ENCODE measurements around the gene MGLL.
A peak's percentile ranks its signal among the peaks of the same experiment; 100 is the strongest.

The MGLL gene

DNA sequence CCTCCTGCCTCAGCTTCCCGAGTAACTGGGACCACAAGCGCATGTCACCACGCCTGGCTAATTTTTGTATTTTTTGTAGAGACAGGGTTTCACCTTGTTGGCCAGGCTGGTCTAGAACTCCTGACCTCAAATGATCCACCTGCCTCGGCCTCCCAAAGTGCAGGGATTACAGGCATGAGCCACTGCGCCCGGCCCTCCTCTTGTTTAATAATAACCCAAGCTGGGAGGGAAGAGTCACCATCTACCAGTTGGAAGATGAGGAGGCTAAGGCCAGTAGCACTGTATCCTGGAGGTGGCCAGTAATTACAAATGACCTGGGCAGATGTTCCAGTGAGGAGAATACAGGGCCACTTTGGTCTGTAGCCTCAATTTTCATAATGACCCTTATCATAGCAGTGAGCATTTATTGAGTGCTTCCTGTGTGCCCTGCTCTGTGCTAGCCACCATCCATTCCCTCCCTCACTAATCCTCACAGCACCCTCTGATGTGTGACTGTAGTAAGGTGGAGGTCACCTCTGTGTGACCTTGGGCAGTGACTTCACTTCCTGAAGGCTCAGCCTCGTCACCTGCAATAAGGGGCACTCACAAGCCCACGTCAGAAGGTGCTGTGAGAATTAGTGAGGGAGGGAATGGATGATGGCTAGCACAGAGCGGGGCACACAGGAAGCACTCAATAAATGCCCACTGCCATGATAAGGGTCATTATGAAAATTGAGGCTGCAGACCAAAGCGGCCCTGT is 85.3 kb downstream of the MGLL start:
- DNase-seq = no peak

DNA sequence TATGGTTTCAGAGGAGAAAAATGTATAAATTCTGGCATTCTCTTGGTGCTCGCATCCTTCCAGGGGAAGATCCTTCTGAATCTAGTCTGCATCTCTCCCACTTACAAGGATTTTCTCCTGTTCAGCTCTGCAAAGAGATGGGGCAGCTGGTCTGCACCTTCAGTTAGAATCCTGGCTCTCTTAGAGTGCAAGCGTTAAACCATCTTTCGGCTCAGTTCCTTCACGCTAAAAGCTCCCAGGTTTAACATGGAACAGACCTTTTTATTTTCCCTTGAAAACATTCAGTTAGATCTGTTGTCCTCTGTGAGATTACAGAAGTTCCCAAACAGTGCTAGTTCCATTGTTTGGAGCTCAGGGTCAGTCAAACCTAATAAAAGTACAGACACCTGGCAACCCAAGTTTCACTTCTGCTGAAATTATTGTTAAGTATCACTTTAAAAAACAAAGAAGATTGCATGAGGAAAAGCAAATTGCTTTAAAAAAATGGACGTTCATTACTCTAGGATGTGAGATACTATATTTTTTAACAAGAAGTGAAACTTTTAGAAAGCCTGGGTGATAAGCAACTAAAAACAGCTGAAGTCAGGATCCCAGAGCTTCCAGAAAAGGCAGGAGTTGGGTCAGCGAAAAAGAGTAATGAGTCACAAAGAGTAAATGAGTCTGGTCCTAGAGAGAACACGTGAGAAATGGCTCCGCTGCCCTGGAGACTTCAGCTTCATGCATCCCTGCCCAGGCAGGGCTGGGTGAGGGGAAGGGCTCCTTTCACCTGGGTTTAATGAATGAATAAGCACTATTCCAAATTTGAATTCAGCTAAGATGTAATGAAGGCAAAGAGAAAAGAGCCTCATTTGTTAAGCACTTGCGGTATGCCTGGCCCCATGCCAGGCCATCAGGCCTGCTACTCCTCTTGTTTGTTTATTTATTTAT is 86.3 kb downstream of the MGLL start:
- peak; percentile 24 for DNase-seq

DNA sequence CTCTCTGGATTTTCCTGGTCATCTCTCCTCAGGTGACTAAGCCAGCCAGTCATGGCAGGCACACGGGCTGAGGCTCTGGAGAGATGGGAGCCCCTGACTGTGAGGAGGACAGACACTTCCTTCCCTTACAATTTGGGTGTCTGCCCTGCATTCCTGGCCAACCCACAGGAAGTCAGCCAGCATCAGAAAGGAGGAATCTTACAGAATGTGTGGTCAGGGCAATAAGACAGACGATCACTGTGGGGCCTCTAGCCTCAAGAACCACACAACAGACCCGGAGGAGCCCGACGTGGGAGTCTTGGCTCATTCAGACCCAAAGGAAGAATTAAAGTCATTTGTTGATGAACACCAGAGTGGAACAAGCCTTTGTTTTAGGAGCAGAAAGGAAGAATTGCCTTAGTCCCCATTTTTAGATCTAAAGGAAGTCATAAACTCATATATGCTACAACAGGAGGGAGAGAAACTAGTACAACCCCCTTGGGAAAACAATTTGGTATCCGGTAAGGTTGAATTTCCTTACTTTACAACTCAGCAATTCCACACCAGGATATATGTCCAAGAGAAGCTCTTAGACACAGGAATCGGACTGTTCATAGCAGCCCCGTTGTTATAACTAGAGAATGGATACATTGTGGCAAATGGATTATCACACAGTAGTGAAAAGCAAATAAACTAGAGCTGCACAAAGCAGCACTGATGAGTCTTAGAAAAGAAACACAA is 87.4 kb downstream of the MGLL start:
- DNase-seq = no peak

DNA sequence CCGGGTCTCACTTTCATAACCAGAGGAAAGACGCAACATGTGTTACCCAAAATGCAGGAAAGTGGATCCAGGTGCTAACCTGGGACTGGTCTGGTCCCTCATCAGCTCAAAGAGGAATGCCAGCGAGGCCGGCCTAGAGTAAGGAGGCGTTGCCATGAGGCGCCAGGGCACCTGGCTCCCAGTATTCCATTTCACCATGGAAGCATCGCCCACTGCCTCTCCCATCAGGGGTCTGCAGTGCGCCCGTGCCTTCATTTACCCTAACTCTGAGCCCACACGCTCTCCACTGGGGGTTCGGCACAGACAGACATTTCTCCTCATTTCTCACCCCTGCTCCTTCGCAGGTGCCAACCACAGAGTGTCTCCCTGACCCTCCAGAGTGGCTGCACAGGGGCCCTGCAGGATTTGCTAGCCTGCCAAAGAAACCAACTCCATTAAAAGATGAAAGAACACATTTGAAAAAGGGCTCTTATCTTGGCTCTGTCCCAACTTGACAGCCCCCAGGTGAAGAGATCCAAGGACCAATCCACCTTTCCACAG is 88.1 kb downstream of the MGLL start:
- DNase-seq = no peak

DNA sequence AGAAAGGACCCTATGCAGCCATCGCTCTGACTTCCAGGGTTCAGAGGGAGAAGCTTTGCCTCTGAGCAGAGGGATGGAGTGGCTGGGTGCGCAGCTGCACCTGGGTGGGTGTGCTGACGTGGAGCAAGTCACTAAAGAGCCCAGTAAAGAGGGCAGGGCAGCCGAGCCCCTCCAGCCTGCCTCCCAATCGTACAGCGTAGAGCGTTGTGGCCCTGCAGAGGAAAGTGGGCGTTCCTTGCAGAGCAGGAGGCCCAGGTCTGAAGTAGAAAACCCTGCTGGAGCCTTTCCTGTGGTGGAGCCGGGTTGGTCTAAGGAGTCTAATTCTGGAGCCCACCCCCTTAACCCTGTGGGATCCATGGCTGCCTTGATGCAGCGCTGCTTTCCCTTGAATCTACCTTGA is 88.5 kb downstream of the MGLL start:
- no peak for DNase-seq

DNA sequence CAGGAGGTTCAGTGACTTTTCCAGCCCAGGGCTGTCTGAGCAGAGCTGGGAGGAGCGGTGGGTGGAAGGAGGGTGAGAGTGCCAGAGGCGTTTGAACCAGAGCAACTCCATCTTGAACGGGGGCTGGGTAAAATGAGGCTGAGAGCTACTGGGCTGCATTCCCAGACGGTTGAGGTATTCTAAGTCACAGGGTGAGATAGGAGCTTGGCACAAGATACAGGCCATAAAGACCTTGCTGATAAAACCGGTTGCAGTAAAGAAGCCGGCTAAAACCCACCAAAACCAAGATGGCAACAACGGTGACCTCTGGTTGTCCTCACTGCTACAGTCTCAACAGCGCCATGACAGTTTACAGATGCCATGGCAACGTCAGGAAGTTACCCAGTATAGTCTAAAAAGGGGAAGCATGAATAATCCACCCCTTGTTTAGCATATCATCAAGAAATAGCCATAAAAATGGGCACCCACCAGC is 89.4 kb downstream of the MGLL start:
- no peak for DNase-seq

DNA sequence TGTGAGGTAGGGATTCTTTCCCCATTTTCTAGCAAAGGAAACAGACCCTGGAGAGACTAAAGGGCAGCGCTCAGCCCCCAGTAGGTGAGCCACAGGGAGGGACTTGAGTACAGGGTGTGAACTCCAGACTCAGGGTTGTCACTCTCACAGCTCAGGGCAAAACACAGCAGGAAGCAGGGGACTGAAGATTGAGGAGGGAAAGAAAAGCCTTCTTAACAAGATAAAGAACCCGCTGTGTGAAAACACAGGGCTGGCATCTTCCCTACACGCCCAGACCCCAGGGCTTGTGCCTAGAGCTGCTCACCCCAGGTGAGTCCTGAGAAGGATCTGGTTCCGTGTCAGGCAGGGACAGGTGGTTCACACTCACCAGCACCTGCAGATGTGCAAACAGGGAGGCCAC is 90.0 kb downstream of the MGLL start:
- no peak for DNase-seq

DNA sequence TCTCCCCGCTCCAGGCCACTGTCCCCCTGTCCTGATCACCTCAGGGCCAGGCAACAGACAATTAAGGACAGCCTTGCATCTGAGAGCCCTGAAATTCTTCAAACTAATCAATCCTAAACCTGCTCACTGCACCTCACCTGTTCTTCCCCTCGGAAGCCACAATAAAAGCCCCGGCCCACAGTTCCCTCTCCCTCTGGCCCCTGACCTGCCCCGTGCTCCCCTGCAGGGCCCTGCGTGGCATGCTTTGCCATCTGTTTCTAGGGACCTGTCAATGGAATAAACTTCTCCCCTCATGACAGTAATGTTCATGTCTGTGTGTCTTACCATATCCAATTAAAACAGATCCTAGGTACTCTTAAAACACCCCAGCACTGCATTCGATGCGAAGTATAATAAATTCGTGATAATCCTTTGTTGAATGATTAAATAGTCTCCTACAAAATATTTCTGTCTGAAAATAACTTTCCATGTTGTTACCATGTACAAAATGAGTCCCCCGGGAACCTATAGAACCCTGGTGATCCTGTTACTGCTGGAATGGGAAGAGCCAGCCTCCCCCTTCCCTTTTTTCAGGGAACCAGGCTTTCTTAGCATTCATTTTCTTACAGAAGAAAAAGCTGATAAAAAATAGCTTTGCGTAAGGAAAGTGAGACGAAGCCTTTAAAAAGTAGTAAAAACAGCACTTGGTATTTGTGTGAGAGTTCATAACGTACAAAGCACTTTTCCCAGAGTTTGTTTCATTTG is 90.6 kb downstream of the MGLL start:
- DNase-seq = no peak

DNA sequence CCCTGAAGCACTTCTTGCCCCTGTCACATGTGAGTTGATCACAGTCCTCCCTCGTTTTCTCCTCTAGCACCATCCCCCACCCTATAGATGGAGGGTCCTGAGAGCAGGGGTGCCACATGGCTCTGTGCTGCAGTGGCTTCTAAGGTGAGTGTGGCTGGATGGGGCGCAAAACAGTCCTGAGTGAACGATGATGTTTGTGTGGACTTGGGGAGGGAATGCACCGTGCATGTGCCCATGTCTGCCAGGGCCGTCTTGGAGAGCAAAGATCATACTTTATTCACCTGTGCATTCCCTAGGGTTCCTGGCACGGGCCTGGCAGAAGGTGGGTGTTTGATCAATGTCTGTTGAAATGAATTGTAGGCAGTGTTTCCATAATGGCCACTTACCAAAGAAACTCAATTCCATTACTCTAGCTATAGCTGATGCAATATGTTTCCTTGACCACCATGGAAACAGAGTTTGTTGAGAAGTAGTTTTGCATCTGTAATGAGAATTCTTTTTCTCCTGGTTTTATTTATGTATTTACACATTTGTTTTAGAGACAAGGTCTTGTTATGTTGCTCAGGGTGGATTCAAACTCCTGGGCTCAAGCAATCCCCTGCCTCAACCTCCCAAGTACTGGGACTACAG is 91.5 kb downstream of the MGLL start:
- no peak for DNase-seq

DNA sequence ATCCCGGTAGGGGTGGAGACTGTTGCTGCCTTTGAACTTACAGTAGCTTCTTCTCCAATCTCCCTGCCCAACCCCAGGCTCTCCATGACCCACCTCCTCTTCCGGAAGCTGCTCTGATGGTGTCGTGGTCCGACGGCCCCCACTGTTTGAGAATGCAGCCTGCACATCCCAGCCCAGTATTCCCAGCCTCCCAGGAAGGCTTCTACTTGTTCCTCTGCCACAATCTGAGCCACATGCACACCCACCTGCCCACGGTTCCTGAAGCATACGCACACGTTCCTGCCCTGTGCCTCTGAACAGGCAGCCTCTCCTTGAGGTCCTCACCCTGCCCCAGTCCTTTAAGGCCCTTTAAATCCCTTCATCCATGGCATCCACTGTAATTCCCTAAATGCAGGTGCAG is 92.1 kb downstream of the MGLL start:
- no peak for DNase-seq

DNA sequence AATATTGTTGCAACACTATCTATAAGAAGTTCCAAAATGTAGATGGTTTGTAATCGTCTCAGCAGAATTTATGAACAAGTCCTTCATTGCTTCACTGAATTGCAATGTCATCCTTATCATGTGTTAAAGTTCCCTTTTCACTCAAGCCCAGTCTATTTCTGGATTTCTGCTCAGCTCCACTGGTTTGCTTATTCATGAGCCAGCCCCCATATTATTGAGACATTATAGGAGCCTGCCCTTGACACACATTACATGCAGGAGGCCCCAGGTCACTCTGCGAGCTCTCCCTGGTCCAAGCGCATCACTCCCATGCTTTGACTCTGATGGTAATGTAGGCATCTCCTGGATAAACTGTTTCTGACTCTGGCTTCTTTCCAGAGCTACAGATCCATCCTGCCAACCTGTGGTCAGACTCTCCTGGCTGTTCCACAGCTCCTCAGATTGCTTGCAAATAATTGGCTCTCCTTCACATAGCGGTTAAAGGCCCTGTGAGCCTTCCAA is 92.7 kb downstream of the MGLL start:
- DNase-seq = no peak

DNA sequence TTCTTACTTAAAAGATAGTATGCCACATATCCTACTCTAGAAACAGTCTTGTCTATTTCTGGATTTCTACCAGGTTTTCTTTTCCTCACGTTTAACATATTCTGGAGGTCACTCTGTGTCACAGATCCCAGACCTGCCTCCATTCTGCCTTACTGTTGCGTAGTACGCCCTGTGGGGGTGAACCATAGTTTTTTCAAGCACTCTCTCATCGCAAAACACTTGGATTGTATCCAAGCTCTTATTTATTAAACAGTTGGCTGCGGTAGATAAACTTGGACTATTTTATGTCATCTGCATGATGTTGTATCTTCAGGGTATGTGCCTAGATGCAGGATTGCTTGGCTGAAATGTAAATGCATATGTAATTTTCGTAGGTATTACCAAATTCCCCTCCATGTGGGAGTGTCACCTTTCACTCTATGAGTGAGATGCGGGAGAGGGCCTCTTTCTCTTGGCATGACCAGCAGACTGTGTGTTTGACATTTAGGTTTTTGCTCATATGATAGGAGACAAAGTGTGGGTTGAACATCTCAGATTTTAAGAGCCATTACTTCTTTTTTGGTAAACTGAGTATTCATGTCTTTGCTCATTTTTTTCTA is 93.8 kb downstream of the MGLL start:
- peak; percentile 43 for DNase-seq

DNA sequence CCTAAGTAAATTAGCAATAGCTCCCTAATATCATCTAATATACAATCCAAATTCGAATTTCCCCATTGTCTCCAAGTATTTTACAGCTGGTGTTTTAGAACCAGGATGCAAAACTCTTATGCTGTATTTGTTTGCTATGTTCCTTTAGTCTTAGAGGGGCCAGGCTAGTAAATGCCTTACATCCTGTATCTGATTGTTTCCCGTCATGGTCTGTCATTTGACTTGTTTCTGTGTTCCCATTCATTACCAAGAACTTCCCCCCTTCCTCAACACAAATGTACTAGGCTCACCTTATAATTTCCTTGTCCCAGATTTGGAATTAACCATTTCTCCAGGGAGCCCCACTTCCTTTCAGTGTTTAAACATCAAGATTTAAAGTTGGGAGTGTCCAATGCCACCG is 95.4 kb downstream of the MGLL start:
- no peak for DNase-seq

DNA sequence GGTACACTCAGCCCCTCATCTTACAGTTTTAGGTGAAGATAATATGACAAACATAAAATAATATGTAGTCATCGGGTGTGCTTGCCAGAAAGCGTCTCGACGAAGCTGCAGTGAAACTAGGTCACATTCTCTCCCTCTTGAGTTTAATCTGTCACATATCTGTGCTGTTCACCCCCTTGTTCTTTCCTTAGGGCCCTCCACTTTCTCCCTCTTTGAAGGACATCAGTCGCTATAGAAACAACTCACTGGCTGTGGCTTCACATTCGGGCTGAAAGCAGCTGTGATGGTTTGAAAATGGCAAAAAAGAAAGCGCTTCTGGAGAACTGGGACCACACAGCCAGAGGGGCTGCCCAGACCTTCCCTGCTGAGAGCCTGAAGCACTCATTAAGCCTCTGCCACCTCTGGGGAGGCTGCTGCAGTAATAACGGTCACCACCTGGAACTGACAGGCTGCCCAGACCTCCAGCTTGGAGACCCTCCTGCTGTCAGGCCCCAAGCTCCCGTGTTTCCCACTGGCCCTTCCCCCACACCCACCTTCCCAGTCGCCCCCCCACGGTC is 99.2 kb downstream of the MGLL start:
- DNase-seq = peak; percentile 55

DNA sequence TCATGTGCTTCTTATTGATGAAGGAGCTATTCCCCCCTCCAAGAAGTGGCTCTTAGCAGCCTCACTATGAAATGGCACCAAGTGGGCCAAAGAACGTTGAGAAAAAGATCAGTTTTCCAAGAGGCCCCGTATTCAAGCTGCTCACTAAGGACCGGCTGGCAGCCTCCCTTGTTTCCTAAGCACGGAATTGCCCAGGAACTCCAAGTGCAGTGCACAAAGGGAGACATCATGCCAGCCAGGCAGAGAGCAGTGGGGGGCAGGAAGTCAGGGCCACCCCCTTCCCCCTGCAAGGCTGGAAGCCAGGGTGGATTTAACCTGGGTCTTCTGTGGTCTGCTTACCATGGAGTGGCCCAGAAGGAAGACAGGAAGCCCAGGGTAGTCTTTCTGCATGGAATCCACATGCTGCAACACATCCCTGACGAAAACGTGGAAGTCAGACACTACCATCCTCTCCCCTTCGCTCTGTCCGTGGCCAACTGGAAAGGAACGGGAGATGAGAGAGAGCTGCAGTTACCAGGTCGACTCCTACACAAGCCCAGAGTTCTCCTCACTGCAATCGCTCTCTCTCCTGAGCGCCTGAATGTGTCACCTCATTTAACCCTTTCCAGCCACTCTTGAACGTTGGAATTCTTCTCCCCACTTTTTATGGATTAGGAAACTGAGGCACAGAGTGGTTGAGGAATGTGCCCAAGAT is 100.1 kb downstream of the MGLL start:
- DNase-seq = peak; percentile 36

DNA sequence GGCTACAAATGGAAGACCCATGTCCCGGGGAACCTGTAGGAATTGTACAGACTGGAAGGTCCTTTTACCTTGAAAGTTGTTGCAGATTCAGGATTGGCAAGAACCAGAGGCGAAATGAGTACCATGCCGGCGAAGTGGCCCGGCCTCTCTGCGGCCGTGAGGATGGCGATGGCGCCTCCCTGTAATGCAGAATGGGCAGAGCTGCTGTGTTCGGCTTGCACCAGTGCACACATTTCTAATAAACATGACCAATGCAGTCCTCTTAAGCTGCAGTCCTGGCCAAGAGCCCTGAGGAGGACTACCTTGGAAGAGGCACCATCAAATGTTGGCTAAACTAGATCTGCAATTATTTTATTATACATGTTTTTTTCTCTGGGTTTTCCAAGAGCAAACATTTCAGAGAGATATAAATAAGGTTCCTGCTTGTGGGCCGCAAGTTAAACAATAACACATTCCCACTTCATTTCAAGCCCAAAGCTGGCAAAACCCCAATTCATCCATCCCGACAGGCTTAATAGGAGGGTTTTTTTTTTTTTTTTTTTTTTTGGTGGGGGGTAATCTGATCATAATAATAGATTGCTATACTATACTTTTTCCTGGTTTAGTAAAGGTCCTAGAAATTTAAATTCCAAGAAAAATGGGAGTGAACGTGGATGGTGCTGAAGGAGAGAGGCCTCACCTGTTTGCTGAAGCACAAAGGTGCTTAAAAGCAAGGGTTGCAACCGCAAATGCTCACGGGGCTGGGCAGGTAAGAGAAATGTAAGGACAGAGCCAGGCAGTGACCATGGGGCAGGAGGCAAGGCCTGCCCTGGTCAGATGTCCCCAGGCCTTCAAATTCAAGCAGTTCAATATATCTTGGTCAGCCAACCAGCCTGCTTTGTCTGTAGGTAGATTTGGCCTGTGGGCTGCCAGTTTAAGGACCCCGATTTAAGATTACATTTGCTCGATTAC is 101.1 kb downstream of the MGLL start:
- no peak for DNase-seq

DNA sequence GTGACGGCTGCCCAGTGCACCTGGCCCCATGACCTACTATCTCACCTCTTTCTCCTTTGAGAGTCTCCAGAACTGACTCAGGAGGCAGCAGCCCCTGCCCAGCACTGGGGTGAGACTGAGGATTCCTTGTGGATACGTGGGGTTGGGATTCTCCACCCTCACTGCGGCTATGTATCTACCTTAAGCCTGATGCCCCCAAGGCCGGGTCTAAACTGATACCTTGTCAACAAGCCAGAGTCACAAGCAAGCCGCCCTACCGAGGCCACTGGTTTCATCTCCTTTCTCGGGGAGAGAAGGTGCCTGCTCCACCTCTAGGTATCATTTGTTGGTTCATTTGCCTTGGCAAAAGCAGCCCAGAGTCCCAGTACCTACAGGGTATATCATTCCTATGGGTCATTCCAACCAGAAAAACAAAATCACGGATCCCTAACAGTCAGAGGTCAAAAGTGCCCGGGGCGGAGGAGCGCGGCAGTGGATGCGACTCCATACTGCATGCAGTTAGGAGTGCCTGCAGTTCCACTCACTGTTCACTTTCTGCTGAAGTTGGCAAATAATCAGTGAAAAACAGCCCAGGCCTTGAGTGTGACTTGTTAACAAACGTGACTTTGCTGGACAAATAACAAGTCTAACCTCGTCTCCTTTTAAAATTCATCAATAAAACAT is 102.0 kb downstream of the MGLL start:
- no peak for DNase-seq

DNA sequence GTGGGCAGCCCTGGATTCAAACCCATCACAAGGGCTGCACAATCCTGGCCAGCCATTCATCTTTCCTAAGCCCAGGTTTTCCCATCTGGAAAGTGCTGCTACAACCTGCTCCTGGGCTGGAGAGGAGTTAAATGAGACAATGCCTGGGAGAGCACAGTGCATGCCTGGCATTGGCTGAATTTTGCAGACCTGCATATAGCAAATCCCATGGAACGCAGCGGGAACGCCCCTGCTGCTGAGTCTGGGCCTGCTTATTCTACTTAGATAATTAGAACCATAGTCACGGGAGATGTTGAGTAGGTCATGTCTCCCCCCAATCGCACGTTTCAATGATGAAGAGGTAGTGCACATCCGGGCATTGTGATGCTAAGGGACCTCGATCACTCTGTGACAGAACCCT is 102.9 kb downstream of the MGLL start:
- no peak for DNase-seq

DNA sequence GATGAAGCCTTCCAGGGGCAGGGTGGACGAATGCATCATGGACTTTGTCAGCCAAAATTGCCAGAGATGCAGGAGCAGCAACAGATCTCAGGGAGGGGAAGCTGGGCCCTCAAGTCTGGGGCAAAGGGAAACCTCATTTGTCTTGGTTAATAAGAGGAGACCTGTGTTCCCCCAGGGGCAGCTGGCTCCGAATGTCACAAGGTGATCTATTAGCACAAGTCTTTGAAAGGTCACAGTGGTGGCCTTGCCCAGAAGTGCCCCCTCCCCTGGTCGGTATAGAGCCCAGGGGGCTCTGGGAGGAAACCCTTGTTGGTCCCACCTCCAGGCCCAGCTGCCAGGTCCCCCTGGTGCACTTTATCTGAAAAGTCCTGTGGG is 103.4 kb downstream of the MGLL start:
- DNase-seq = no peak
